ENCODE results near the gene NEK2.
A peak's percentile ranks its signal among the peaks of the same experiment; 100 is the strongest.

NEK2 gene

DNA sequence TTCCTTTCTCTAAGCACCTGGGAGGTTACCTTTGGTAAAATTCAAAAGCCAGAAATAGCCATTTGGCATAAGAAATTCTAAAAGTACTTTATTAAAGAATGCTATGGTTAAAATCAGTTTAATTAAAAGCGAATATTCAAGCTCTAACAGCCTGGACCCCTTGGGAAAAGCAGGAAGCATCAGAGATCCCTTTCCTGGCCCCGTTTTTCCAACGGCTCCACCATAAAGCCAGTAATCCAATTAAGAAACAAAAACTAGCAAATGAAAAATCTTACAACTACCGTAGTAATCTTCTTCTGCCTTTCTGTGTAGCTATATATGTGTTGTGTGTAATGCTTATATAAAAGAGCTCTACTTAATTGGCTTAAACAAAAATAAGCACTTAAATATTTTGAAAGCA, 33.5 kb upstream of the NEK2 start:
- Histone ChIP-seq H3K9ac (ENCODE audit: low read depth, low read length) (no peak overlapping the region), H3K4me1 (ENCODE audit: control insufficient read depth, insufficient read depth, low read length) (no peaks in the 10 kb centered on the region), H3K36me3 (ENCODE audit: control insufficient read depth, insufficient read depth, low read length) (no peaks in the 10 kb centered on the region), H3K9me3 (ENCODE audit: control insufficient read depth, insufficient read depth, low read length) (no peaks in the 10 kb centered on the region), H3K27me3 (ENCODE audit: control insufficient read depth, insufficient read depth, low read length) (no peaks in the 10 kb centered on the region), H3K27ac (ENCODE audit: low read depth, low read length) (no peak overlapping the region), H3K4me3 (ENCODE audit: low read depth, low read length) (no peak overlapping the region)

DNA sequence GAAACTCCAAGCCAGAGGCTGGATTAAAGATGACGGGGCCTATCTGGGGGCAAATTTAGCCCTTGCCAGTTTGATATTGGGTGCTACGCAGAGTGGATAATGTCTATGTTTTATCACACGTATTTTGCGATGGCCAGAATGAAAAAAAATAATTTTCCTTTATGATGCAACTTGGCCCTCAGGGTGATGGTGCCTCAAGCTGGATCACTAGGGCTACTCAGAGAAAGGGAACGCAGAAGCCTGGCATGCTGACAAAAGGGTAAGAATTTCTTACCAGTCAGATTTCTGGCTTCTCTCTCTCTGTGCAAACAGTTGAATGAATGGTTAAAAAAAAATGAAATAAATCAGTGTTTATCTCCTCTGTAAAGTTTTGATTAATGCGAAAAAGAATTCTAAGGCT, 32.6 kb upstream of the NEK2 start:
- H3K36me3 ChIP-seq (ENCODE audit: control insufficient read depth, insufficient read depth, low read length) = no peaks in the 10 kb centered on the region
- H3K9me3 ChIP-seq (ENCODE audit: control insufficient read depth, insufficient read depth, low read length) = no peaks in the 10 kb centered on the region
- H3K9ac ChIP-seq (ENCODE audit: low read depth, low read length) = no peak overlapping the region
- no peaks in the 10 kb centered on the region for H3K4me1 ChIP-seq (ENCODE audit: control insufficient read depth, insufficient read depth, low read length)
- no peaks in the 10 kb centered on the region for H3K27me3 ChIP-seq (ENCODE audit: control insufficient read depth, insufficient read depth, low read length)
- H3K27ac ChIP-seq (ENCODE audit: low read depth, low read length) = no peak overlapping the region
- no peak overlapping the region for H3K4me3 ChIP-seq (ENCODE audit: low read depth, low read length)

DNA sequence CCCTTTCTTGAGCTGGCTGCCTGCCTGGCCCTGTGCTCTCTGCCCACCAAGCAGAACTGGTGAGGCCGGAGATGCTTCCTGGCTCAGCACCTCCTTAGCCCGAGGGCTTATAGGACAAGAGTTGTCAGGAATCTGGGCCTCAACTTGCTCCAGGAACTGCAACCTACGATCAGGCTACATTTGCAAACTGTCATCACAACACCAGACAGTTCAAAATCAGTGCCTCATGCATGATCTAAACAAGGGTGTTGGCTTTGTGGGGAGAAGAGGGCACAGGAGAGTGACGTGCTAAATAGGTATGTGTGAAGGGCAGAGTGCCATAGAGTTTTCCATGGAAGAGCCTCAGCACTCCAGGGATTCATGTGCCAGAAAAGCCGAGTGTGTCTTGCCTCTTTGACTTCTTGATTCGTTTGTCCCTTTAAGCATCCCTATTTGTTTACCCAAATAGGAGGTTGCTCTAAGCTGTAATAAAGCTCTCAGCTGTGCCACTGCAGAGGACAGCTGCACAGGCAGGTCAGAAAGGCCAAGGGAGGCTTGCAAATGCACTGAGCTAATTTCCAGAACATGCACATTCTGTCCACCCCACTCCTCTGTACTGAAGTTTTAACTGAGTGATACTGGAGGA, 30.2 kb upstream of the NEK2 start:
- Histone ChIP-seq H3K9ac (ENCODE audit: low read depth, low read length) (no peak overlapping the region), H3K27me3 (ENCODE audit: control insufficient read depth, insufficient read depth, low read length) (no peaks in the 10 kb centered on the region), H3K9me3 (ENCODE audit: control insufficient read depth, insufficient read depth, low read length) (no peaks in the 10 kb centered on the region), H3K4me3 (ENCODE audit: low read depth, low read length) (no peak overlapping the region), H3K27ac (ENCODE audit: low read depth, low read length) (no peak overlapping the region), H3K4me1 (ENCODE audit: control insufficient read depth, insufficient read depth, low read length) (no peaks in the 10 kb centered on the region), H3K36me3 (ENCODE audit: control insufficient read depth, insufficient read depth, low read length) (no peaks in the 10 kb centered on the region)

DNA sequence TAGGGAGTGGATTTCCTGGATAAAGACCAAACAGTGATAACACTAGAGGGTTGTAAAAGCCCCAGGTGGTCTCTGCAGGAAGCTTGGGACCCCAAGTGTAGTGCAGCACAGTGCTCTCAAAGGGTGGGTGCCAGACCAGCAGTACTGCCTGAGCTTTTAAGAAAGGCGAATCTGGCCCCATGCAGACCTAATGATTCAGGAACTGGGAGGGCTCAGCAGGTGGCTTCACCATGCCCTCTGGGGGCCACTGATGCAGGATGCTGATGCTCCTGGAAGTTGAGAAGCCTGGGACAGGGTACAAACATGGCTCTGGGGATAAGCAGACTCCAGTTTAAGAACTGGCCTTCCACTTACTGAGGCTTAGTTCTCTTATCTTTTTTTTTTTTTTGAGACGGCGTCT, 29.1 kb upstream of the NEK2 start:
- H3K9ac ChIP-seq (ENCODE audit: low read depth, low read length) = no peak overlapping the region
- H3K4me1 ChIP-seq (ENCODE audit: control insufficient read depth, insufficient read depth, low read length) = no peaks in the 10 kb centered on the region
- H3K27ac ChIP-seq (ENCODE audit: low read depth, low read length) = no peak overlapping the region
- no peaks in the 10 kb centered on the region for H3K9me3 ChIP-seq (ENCODE audit: control insufficient read depth, insufficient read depth, low read length)
- no peaks in the 10 kb centered on the region for H3K36me3 ChIP-seq (ENCODE audit: control insufficient read depth, insufficient read depth, low read length)
- no peak overlapping the region for H3K4me3 ChIP-seq (ENCODE audit: low read depth, low read length)
- peaks cover 2% of the 10 kb centered on the region for H3K27me3 ChIP-seq (ENCODE audit: control insufficient read depth, insufficient read depth, low read length)

DNA sequence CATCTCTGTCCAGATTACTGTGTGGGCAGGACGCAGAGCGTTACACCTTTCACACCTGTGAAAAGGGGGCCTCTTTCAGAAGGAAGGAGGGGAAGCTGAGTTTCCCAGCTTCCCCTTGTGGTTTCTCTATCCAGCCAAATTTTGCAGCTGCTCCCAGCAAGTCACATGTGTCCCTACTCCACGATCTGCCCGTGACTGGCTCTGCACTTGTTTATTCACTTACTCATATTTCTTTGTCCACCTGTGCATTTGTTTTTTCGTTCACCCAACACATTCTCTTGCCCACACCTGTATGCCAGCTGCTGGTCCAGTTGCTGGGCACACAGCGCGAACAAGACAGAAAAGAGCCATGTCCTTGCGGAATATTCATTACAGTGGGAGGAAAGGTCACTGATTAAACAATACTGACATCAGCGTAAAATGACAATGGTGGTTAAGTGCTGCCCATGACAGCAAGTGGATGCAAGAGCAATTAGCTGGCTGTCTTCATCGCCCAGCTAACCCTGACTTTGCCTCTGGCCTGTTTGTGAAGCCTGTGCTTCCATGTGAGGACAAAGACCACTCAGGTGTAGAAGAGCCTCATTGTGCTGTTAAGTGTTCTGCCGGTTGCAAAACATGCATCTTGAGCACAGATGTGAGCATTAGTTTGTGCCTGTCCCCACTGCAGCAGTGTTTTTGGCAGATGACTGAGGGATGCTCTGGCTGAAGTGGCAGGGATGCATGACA, 28.6 kb upstream of the NEK2 start:
- Histone ChIP-seq H3K4me3 (ENCODE audit: low read depth, low read length) (no peak overlapping the region), H3K4me1 (ENCODE audit: control insufficient read depth, insufficient read depth, low read length) (no peaks in the 10 kb centered on the region), H3K36me3 (ENCODE audit: control insufficient read depth, insufficient read depth, low read length) (no peaks in the 10 kb centered on the region), H3K27ac (ENCODE audit: low read depth, low read length) (no peak overlapping the region), H3K9me3 (ENCODE audit: control insufficient read depth, insufficient read depth, low read length) (no peaks in the 10 kb centered on the region), H3K27me3 (ENCODE audit: control insufficient read depth, insufficient read depth, low read length) (peaks cover 7% of the 10 kb centered on the region), H3K9ac (ENCODE audit: low read depth, low read length) (no peak overlapping the region)

DNA sequence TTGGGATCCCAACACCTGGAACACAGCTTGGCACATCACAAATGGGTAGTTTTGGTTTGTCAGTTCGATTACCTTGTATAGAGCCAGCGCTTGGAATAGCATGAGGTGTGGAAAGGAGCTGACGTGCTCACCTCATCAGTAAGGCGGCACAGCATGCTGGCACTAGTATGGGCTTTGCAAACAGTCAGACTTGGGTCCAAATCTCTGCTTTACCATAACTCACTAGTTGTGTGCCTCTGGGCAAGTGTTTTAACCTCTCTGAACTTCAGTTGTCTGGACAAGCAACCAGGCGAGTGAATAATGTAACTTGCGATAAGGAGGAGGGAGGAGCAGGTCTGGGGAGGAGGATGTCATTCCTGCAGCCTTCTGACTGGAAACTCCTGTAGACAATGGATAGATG, 26.3 kb upstream of the NEK2 start:
- H3K27ac ChIP-seq (ENCODE audit: low read depth, low read length) = no peak overlapping the region

DNA sequence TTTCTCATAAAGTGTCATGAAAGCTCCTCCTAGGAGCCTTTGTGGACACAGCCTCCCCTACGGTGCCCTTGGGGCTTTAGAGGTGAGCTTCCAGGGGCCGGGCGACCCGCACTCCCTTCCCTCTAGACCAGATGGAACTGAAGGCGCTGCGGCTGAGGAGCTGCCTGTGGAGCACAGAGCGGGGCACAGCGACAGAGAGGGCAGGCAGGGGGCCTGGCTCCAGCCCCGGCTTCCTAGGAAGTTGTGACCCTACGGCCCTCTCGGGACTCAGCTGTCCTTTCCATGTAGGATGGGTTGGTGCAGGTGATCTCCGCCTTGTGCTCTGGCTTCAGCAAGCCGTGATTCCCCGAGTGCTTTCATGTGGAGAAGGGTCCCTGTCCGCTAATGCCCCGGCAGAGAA, 23.6 kb upstream of the NEK2 start:
- peak overlapping the region; percentile 67 for H3K4me3 ChIP-seq (ENCODE audit: low read depth, low read length)
- H3K36me3 ChIP-seq (ENCODE audit: control insufficient read depth, insufficient read depth, low read length) = no peaks in the 10 kb centered on the region
- no peak overlapping the region for H3K27ac ChIP-seq (ENCODE audit: low read depth, low read length)
- no peaks in the 10 kb centered on the region for H3K9me3 ChIP-seq (ENCODE audit: control insufficient read depth, insufficient read depth, low read length)
- no peak overlapping the region for H3K9ac ChIP-seq (ENCODE audit: low read depth, low read length)
- no peaks in the 10 kb centered on the region for H3K4me1 ChIP-seq (ENCODE audit: control insufficient read depth, insufficient read depth, low read length)
- H3K27me3 ChIP-seq (ENCODE audit: control insufficient read depth, insufficient read depth, low read length) = peaks cover 7% of the 10 kb centered on the region

More for the DNA sequence above, 26.3 kb upstream of the NEK2 start:
- no peaks in the 10 kb centered on the region for H3K9me3 ChIP-seq (ENCODE audit: control insufficient read depth, insufficient read depth, low read length)
- H3K36me3 ChIP-seq (ENCODE audit: control insufficient read depth, insufficient read depth, low read length) = no peaks in the 10 kb centered on the region
- no peaks in the 10 kb centered on the region for H3K4me1 ChIP-seq (ENCODE audit: control insufficient read depth, insufficient read depth, low read length)
- peaks cover 7% of the 10 kb centered on the region for H3K27me3 ChIP-seq (ENCODE audit: control insufficient read depth, insufficient read depth, low read length)
- no peak overlapping the region for H3K9ac ChIP-seq (ENCODE audit: low read depth, low read length)
- H3K4me3 ChIP-seq (ENCODE audit: low read depth, low read length) = no peak overlapping the region

DNA sequence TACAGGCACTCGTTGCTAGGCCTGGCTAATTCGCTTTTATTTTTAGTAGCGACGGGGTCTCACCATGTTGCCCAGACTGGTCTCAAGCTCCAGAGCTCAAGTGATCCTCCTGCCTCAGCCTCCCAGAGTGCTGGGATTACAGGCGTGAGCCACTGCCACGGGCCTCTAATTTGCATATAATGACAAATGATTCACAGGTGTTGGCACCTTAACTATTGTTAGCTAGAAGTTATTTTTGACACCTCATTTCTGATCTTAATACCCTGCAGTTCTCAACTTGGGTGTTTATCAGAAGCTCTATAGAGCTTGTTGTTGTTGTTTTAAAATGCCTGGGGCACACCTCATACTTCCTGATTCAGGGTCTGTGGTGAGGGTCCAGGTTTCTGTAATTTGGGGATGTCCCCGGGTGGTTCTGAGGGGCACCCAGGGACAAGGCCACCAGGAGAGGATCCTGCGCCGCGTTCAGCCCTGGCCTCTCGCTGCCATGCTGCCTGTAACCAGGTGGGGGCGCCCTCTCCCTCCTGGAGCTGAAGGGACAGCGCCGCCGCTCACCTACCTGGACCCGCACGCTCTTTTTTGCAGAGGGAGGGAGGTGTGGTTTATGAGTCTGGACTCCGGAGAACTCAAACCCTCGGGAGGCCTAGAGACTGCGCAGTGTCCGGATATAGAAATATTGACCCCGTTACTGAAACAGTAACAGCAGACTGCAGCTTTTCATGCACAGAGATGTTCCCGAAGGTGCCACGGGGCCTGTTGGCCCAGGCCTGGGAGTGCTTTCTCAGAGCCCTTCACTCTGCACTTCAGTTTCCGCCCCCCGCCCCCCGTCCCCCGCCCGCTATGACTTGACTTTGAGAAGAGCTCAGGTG, 23.0 kb upstream of the NEK2 start:
- no peaks in the 10 kb centered on the region for H3K9me3 ChIP-seq (ENCODE audit: control insufficient read depth, insufficient read depth, low read length)
- peak overlapping the region; percentile 67 for H3K4me3 ChIP-seq (ENCODE audit: low read depth, low read length)
- H3K9ac ChIP-seq (ENCODE audit: low read depth, low read length) = no peak overlapping the region
- H3K27ac ChIP-seq (ENCODE audit: low read depth, low read length) = no peak overlapping the region
- H3K4me1 ChIP-seq (ENCODE audit: control insufficient read depth, insufficient read depth, low read length) = no peaks in the 10 kb centered on the region
- H3K36me3 ChIP-seq (ENCODE audit: control insufficient read depth, insufficient read depth, low read length) = no peaks in the 10 kb centered on the region
- H3K27me3 ChIP-seq (ENCODE audit: control insufficient read depth, insufficient read depth, low read length) = peaks cover 7% of the 10 kb centered on the region

DNA sequence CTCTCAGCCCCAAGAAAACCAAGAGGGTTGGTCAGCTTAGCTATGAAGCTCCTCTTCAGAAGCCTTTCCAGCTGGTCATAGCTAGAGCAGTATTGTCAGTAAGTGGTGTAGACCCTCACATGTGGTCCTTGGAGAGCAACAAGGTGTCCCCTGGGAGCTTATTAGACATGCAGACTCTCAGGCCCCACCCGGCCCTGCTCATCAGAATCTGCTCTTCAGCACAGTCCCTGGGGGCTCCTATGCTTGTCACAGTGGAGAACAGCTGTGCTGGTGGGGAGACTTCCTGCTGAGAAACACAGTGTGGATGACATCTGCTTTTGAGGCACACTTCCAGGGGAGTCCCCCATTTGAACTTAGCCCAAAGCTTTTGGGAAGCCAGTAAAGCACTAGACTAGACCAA, 21.9 kb upstream of the NEK2 start:
- H3K9me3 ChIP-seq (ENCODE audit: control insufficient read depth, insufficient read depth, low read length) = no peaks in the 10 kb centered on the region
- no peak overlapping the region for H3K4me3 ChIP-seq (ENCODE audit: low read depth, low read length)
- no peaks in the 10 kb centered on the region for H3K4me1 ChIP-seq (ENCODE audit: control insufficient read depth, insufficient read depth, low read length)
- H3K36me3 ChIP-seq (ENCODE audit: control insufficient read depth, insufficient read depth, low read length) = no peaks in the 10 kb centered on the region
- no peak overlapping the region for H3K9ac ChIP-seq (ENCODE audit: low read depth, low read length)
- no peak overlapping the region for H3K27ac ChIP-seq (ENCODE audit: low read depth, low read length)
- peaks cover 7% of the 10 kb centered on the region for H3K27me3 ChIP-seq (ENCODE audit: control insufficient read depth, insufficient read depth, low read length)

DNA sequence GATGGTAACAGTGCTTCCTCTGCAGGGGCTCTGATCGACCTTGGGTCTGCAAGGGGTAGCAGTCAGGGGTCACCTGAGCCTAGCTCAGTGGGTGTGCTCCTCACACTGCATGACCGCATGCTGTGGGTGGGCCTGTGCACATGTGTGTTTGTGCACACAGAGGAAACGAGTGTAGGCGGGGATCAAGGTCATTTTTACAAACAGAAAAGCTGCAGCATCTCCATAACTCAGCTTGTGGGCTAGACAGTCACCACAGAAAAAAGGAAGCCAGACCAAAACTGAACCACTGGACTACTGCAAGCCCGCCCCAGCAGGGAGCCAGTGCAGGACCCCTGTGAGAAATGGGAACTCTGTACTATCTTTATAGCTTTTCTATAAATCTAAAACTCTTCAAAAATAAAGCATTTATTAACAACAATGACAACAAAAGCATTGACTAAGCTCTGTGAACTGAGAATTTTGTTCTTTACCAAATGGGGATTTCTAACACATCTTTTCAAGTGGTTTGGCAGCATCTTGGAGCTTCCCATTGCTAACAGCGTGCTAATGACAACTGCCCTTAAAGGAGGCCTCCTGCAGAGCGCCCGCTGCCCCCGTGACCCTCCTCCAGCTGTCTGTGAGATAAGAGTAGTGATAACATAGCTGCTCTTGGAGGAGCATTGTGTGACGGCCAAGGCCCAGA, 19.9 kb upstream of the NEK2 start:
- Histone ChIP-seq H3K4me1 (ENCODE audit: control insufficient read depth, insufficient read depth, low read length) (no peaks in the 10 kb centered on the region), H3K9me3 (ENCODE audit: control insufficient read depth, insufficient read depth, low read length) (no peaks in the 10 kb centered on the region), H3K36me3 (ENCODE audit: control insufficient read depth, insufficient read depth, low read length) (no peaks in the 10 kb centered on the region), H3K4me3 (ENCODE audit: low read depth, low read length) (no peak overlapping the region), H3K27ac (ENCODE audit: low read depth, low read length) (no peak overlapping the region), H3K9ac (ENCODE audit: low read depth, low read length) (no peak overlapping the region), H3K27me3 (ENCODE audit: control insufficient read depth, insufficient read depth, low read length) (peaks cover 7% of the 10 kb centered on the region)
